ENCODE measurements around the gene GLB1L3. TPM values are rescaled to one million over a fixed set of nuclear protein-coding genes. Genes with fewer than 3 reads are reported as not detected.

The GLB1L3 gene
- polyA plus RNA-seq, 6 donors from 2014 or later, result not detected

- no peak overlapping the region for H3K27ac Mint-ChIP-seq
- no peak for DNase-seq
Measured at GRCh38 chr11:134360050-134360835, 84.1 kb downstream of the GLB1L3 start.

GRCh38 chr11:134361661-134362060, 85.5 kb downstream of the GLB1L3 start:
- H3K27me3 Mint-ChIP-seq, result peaks cover 8 to 23% (median 21%) of the 10 kb centered on the region in 3 donors
- no peak overlapping the region for H3K4me3 Mint-ChIP-seq
- peaks cover 0 to 4% (median 0%) of the 10 kb centered on the region in 3 donors for H3K4me1 Mint-ChIP-seq
- ATAC-seq (ENCODE audit: low read depth in 2 of 2) (no peak), DNase-seq (no peak)
- no peak overlapping the region for H3K27ac Mint-ChIP-seq
- H3K36me3 Mint-ChIP-seq, result peaks cover 0 to 10% of the 10 kb centered on the region in 2 donors
- H3K9me3 Mint-ChIP-seq, result peaks cover 0 to 8% (median 1%) of the 10 kb centered on the region in 7 donors

More at GRCh38 chr11:134360050-134360835, 84.1 kb downstream of the GLB1L3 start:
- peaks cover 0 to 8% (median 3%) of the 10 kb centered on the region in 7 donors for H3K9me3 Mint-ChIP-seq
- ATAC-seq (ENCODE audit: low read depth in 2 of 2), result no peak
- H3K27me3 Mint-ChIP-seq, result peaks cover 8 to 30% (median 27%) of the 10 kb centered on the region in 3 donors
- peaks cover 0 to 10% of the 10 kb centered on the region in 2 donors for H3K36me3 Mint-ChIP-seq
- peak overlapping the region in 1 of 8 donors; percentile 70 for H3K4me3 Mint-ChIP-seq
- H3K4me1 Mint-ChIP-seq, result peaks cover 0 to 4% (median 0%) of the 10 kb centered on the region in 3 donors

- H3K27me3 Mint-ChIP-seq, result peaks cover 5 to 23% (median 21%) of the 10 kb centered on the region in 3 donors
- H3K36me3 Mint-ChIP-seq, result peaks cover 0 to 10% of the 10 kb centered on the region in 2 donors
- H3K27ac Mint-ChIP-seq, result no peak overlapping the region
- no peak overlapping the region for H3K4me3 Mint-ChIP-seq
- H3K4me1 Mint-ChIP-seq, result peaks cover 0 to 4% (median 0%) of the 10 kb centered on the region in 3 donors
- no peak for ATAC-seq (ENCODE audit: low read depth in 2 of 2)
- peaks cover 0 to 8% (median 1%) of the 10 kb centered on the region in 7 donors for H3K9me3 Mint-ChIP-seq
- DNase-seq, result no peak
Measured at GRCh38 chr11:134362192-134362901, 86.2 kb downstream of the GLB1L3 start.

- H3K9me3 Mint-ChIP-seq, result peaks cover 0 to 8% (median 1%) of the 10 kb centered on the region in 7 donors
- peaks cover 0 to 4% (median 0%) of the 10 kb centered on the region in 3 donors for H3K4me1 Mint-ChIP-seq
- no peak for ATAC-seq (ENCODE audit: low read depth in 2 of 2)
Measured at GRCh38 chr11:134363161-134363560, 87.0 kb downstream of the GLB1L3 start.

GRCh38 chr11:134363592-134363991, 87.4 kb downstream of the GLB1L3 start:
- H3K9me3 Mint-ChIP-seq, result peaks cover 0 to 8% (median 1%) of the 10 kb centered on the region in 7 donors
- DNase-seq (no peak), ATAC-seq (ENCODE audit: low read depth in 2 of 2) (no peak)
- no peak overlapping the region for H3K27ac Mint-ChIP-seq
- H3K4me3 Mint-ChIP-seq, result no peak overlapping the region
- H3K27me3 Mint-ChIP-seq, result peaks cover 5 to 23% (median 21%) of the 10 kb centered on the region in 3 donors
- H3K36me3 Mint-ChIP-seq, result peaks cover 0 to 10% of the 10 kb centered on the region in 2 donors
- H3K4me1 Mint-ChIP-seq, result peaks cover 0 to 4% (median 0%) of the 10 kb centered on the region in 3 donors

More at GRCh38 chr11:134363161-134363560, 87.0 kb downstream of the GLB1L3 start:
- Mint-ChIP-seq H3K4me3 (no peak overlapping the region), H3K36me3 (peaks cover 0 to 10% of the 10 kb centered on the region in 2 donors), H3K27ac (no peak overlapping the region), H3K27me3 (peaks cover 5 to 23% (median 21%) of the 10 kb centered on the region in 3 donors)
- DNase-seq, result no peak

GRCh38 chr11:134364261-134364660, 88.1 kb downstream of the GLB1L3 start:
- DNase-seq (no peak), ATAC-seq (ENCODE audit: low read depth in 2 of 2) (no peak)
- H3K27me3 Mint-ChIP-seq, result peaks cover 5 to 22% (median 21%) of the 10 kb centered on the region in 3 donors
- no peak overlapping the region for H3K27ac Mint-ChIP-seq
- peaks cover 0 to 8% (median 1%) of the 10 kb centered on the region in 7 donors for H3K9me3 Mint-ChIP-seq
- H3K36me3 Mint-ChIP-seq, result peaks cover 0 to 10% of the 10 kb centered on the region in 2 donors
- peaks cover 0 to 4% (median 0%) of the 10 kb centered on the region in 3 donors for H3K4me1 Mint-ChIP-seq
- no peak overlapping the region for H3K4me3 Mint-ChIP-seq

GRCh38 chr11:134365011-134365925, 89.1 kb downstream of the GLB1L3 start:
- H3K27ac Mint-ChIP-seq, result peak overlapping the region in 1 of 6 donors; percentile 78
- H3K4me3 Mint-ChIP-seq, result no peak overlapping the region
- ATAC-seq (ENCODE audit: low read depth in 2 of 2), result no peak
- no peak for DNase-seq
- H3K27me3 Mint-ChIP-seq, result peaks cover 5 to 13% (median 12%) of the 10 kb centered on the region in 3 donors
- peaks cover 0 to 8% (median 1%) of the 10 kb centered on the region in 7 donors for H3K9me3 Mint-ChIP-seq
- peaks cover 0 to 10% of the 10 kb centered on the region in 2 donors for H3K36me3 Mint-ChIP-seq
- H3K4me1 Mint-ChIP-seq, result peaks cover 0 to 4% (median 0%) of the 10 kb centered on the region in 3 donors

GRCh38 chr11:134366254-134366653, 90.1 kb downstream of the GLB1L3 start:
- Mint-ChIP-seq H3K27me3 (peaks cover 5 to 11% (median 6%) of the 10 kb centered on the region in 3 donors), H3K4me1 (peaks cover 0 to 2% (median 0%) of the 10 kb centered on the region in 3 donors), H3K27ac (no peak overlapping the region), H3K4me3 (no peak overlapping the region), H3K36me3 (peaks cover 0 to 9% of the 10 kb centered on the region in 2 donors), H3K9me3 (peaks cover 0 to 8% (median 2%) of the 10 kb centered on the region in 7 donors)
- no peak for ATAC-seq (ENCODE audit: low read depth in 2 of 2)
- no peak for DNase-seq

- H3K4me3 Mint-ChIP-seq, result peak overlapping the region in 1 of 8 donors; percentile 42
- peaks cover 0 to 1% (median 0%) of the 10 kb centered on the region in 7 donors for H3K9me3 Mint-ChIP-seq
- H3K4me1 Mint-ChIP-seq, result no peaks in the 10 kb centered on the region
- ATAC-seq (ENCODE audit: low read depth in 2 of 2), result no peak
- DNase-seq, result no peak
- H3K27ac Mint-ChIP-seq, result no peak overlapping the region
- H3K36me3 Mint-ChIP-seq, result no peaks in the 10 kb centered on the region
- H3K27me3 Mint-ChIP-seq, result no peaks in the 10 kb centered on the region
Measured at GRCh38 chr11:134367781-134368180, 91.6 kb downstream of the GLB1L3 start.

Other genes with a start within 250 kb of the GLB1L3 start
- gene JAM3, start 207.3 kb upstream of the GLB1L3 start, polyA plus RNA-seq (ENCODE audit: low read depth in 6 of 6), result 10 to 100 TPM in 1 of 6 donors, 1 to 10 TPM in 5; 5.3 to 10.6 (median 6.5) TPM
- gene NCAPD3, start 52.4 kb upstream of the GLB1L3 start, polyA plus RNA-seq (ENCODE audit: low read depth in 6 of 6), result 10 to 100 TPM in 2 of 6 donors, 1 to 10 TPM in 4; 6.2 to 13.2 (median 8.6) TPM
- 10 to 100 TPM; 12.1 to 18.2 (median 14.7) TPM for gene VPS26B, start 51.7 kb upstream of the GLB1L3 start, polyA plus RNA-seq (ENCODE audit: low read depth in 6 of 6)
- 100 to 1,000 TPM in 1 of 6 donors, 10 to 100 TPM in 5; 60.5 to 109 (median 71.1) TPM for gene THYN1, start 23.0 kb upstream of the GLB1L3 start, polyA plus RNA-seq (ENCODE audit: low read depth in 6 of 6)
- gene ACAD8, start 22.8 kb upstream of the GLB1L3 start, polyA plus RNA-seq (ENCODE audit: low read depth in 6 of 6), result 10 to 100 TPM; 13.0 to 17.1 (median 14.1) TPM
- under 1 TPM in 3 of 6 donors, not detected in 3; 0.09 to 0.25 (median 0.19) TPM for gene GLB1L2, start 55.6 kb downstream of the GLB1L3 start, polyA plus RNA-seq (ENCODE audit: low read depth in 6 of 6)
- not detected for gene B3GAT1, start 135.9 kb downstream of the GLB1L3 start, polyA plus RNA-seq (ENCODE audit: low read depth in 6 of 6)

Measured in naive B cell (primary cell).